GM12878 (cell line): ENCODE results near the gene PSMC3.

Experiments
- CHD2 ChIP-seq: IDR thresholded peaks from 2 replicates; pipeline ENCODE4 v1.6.1; 2011; ENCODE audit warnings: low read depth, low read length, improper control_type of control experiment, borderline replicate concordance
- NRF1 ChIP-seq: conservative IDR thresholded peaks from 2 replicates; pipeline ENCODE4 v1.6.1; 2011; ENCODE audit warnings: mild to moderate bottlenecking, low read depth, low read length, improper control_type of control experiment
- SIN3A ChIP-seq: IDR thresholded peaks from 2 replicates; pipeline ENCODE4 v1.6.1; 2012; ENCODE audit warnings: low read depth, low read length, improper control_type of control experiment
- SMC3 ChIP-seq: IDR thresholded peaks from 2 replicates; pipeline ENCODE4 v1.6.1; 2011; ENCODE audit warnings: low read length, improper control_type of control experiment, borderline replicate concordance
- TF ChIP-seq, protein P1 (sequence below), 3 experiments: IDR thresholded peaks in 2 of 3; conservative IDR thresholded peaks in 1 of 3; 2 replicates each; pipeline ENCODE4 v1.5.1; 2011; ENCODE audit warnings: low read depth in 3 of 3, low read length in 3 of 3, mild to moderate bottlenecking in 3 of 3, control low read depth in 2 of 3, moderate library complexity in 2 of 3, inconsistent platforms in 1 of 3, mixed read lengths in 1 of 3; ENCODE audit not compliant: control insufficient read depth in 2 of 3, insufficient read depth in 1 of 3; ENCODE audit errors: extremely low read depth in 1 of 3
- TF ChIP-seq, protein P2 (sequence below): fragments of 450-650 bp; formaldehyde crosslinking; IDR thresholded peaks from 2 replicates; pipeline ENCODE4 v1.5.0; 2022; ENCODE audit warnings: mild to moderate bottlenecking, missing genetic modification characterization

DNA sequence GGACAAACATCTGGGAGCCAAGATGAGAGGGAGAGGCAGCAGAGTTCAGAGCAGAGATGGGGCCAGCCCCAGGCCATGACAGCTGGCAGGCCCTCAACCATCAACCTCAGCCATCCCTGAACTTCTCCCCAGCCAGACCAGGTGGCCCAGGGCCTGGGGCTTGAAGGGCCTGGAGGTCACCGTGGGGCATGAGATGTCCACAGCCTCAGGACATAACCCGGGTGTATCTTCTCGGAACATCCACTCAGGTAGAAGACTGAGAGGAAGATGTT lies 30.3 kb downstream of the PSMC3 start:
- TF ChIP-seq NRF1 (no peak), CHD2 (no peak), SMC3 (no peak), SIN3A (no peak)
- TF ChIP-seq, protein P1, sequence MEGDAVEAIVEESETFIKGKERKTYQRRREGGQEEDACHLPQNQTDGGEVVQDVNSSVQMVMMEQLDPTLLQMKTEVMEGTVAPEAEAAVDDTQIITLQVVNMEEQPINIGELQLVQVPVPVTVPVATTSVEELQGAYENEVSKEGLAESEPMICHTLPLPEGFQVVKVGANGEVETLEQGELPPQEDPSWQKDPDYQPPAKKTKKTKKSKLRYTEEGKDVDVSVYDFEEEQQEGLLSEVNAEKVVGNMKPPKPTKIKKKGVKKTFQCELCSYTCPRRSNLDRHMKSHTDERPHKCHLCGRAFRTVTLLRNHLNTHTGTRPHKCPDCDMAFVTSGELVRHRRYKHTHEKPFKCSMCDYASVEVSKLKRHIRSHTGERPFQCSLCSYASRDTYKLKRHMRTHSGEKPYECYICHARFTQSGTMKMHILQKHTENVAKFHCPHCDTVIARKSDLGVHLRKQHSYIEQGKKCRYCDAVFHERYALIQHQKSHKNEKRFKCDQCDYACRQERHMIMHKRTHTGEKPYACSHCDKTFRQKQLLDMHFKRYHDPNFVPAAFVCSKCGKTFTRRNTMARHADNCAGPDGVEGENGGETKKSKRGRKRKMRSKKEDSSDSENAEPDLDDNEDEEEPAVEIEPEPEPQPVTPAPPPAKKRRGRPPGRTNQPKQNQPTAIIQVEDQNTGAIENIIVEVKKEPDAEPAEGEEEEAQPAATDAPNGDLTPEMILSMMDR (IDR thresholded peaks at IDR 0.05 in 2 of 3, conservative IDR thresholded peaks at IDR 0.05 in 1 of 3; ENCODE audit: control insufficient read depth in 2 of 3, extremely low read depth in 1 of 3, insufficient read depth in 1 of 3, low read depth in 3 of 3, low read length in 3 of 3) = no peak
- TF ChIP-seq, protein P2, sequence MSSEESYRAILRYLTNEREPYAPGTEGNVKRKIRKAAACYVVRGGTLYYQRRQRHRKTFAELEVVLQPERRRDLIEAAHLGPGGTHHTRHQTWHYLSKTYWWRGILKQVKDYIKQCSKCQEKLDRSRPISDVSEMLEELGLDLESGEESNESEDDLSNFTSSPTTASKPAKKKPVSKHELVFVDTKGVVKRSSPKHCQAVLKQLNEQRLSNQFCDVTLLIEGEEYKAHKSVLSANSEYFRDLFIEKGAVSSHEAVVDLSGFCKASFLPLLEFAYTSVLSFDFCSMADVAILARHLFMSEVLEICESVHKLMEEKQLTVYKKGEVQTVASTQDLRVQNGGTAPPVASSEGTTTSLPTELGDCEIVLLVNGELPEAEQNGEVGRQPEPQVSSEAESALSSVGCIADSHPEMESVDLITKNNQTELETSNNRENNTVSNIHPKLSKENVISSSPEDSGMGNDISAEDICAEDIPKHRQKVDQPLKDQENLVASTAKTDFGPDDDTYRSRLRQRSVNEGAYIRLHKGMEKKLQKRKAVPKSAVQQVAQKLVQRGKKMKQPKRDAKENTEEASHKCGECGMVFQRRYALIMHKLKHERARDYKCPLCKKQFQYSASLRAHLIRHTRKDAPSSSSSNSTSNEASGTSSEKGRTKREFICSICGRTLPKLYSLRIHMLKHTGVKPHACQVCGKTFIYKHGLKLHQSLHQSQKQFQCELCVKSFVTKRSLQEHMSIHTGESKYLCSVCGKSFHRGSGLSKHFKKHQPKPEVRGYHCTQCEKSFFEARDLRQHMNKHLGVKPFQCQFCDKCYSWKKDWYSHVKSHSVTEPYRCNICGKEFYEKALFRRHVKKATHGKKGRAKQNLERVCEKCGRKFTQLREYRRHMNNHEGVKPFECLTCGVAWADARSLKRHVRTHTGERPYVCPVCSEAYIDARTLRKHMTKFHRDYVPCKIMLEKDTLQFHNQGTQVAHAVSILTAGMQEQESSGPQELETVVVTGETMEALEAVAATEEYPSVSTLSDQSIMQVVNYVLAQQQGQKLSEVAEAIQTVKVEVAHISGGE (CRISPR knock-in tag) = no peak
